Measurements from ENCODE around the gene UHRF2.

GRCh38 chr9:6384732-6385131 is 28.3 kb upstream of the UHRF2 start:
- TF ChIP-seq, protein P1, sequence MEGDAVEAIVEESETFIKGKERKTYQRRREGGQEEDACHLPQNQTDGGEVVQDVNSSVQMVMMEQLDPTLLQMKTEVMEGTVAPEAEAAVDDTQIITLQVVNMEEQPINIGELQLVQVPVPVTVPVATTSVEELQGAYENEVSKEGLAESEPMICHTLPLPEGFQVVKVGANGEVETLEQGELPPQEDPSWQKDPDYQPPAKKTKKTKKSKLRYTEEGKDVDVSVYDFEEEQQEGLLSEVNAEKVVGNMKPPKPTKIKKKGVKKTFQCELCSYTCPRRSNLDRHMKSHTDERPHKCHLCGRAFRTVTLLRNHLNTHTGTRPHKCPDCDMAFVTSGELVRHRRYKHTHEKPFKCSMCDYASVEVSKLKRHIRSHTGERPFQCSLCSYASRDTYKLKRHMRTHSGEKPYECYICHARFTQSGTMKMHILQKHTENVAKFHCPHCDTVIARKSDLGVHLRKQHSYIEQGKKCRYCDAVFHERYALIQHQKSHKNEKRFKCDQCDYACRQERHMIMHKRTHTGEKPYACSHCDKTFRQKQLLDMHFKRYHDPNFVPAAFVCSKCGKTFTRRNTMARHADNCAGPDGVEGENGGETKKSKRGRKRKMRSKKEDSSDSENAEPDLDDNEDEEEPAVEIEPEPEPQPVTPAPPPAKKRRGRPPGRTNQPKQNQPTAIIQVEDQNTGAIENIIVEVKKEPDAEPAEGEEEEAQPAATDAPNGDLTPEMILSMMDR (conservative IDR thresholded peaks at IDR 0.05; ENCODE audit: low read depth, low read length), result no peak
- TF ChIP-seq EZH2 (IDR thresholded peaks at IDR 0.05; ENCODE audit: low read length, unreplicated experiment), result no peak
